Retinal pigment epithelial cell (primary cell): Measurements from ENCODE around the gene TMEM158.
A peak's percentile ranks its signal among the peaks of the same experiment; 100 is the strongest.

Source experiments
- DNase-seq: peaks from one replicate; pipeline ENCODE4 v3.0.0-alpha.2; 2010; ENCODE audit warnings: low read depth
- H3K4me3 ChIP-seq: 2 replicates; pipeline ENCODE4 v1.5.1; 2011; ENCODE audit warnings: mild to moderate bottlenecking, low read length, control low read depth, moderate library complexity
- CTCF ChIP-seq: conservative IDR thresholded peaks from 2 replicates; pipeline ENCODE4 v1.5.1; 2011; ENCODE audit warnings: low read depth, low read length, control low read depth, inconsistent platforms

The TMEM158 gene

GRCh38 chr3:45226206-45226915, at the start of gene TMEM158:
Gene TMEM158, minus strand, starts transcription at chr3:45226287. Its CDS starts 260 bp downstream, at chr3:45226027.
- no peak for TF ChIP-seq CTCF
- DNase-seq, result no peak

GRCh38 chr3:45275006-45275704, 49.1 kb upstream of the TMEM158 start:
- H3K4me3 ChIP-seq, result no peak overlapping the region
- DNase-seq, result no peak
- no peak for TF ChIP-seq CTCF

More at GRCh38 chr3:45226206-45226915, at the start of gene TMEM158:
- H3K4me3 ChIP-seq, result peak within 1 kb of the TSS; percentile 66

- no peak for DNase-seq
- TF ChIP-seq CTCF, result no peak
- H3K4me3 ChIP-seq, result no peak overlapping the region
Measured at GRCh38 chr3:45273681-45274515, 47.8 kb upstream of the TMEM158 start.

GRCh38 chr3:45272828-45273470, 46.9 kb upstream of the TMEM158 start:
- TF ChIP-seq CTCF, result no peak
- no peak for DNase-seq
- H3K4me3 ChIP-seq, result no peak overlapping the region

GRCh38 chr3:45272032-45272810, 46.1 kb upstream of the TMEM158 start:
- no peak overlapping the region for H3K4me3 ChIP-seq
- TF ChIP-seq CTCF, result no peak
- DNase-seq, result no peak

GRCh38 chr3:45269952-45270351, 43.9 kb upstream of the TMEM158 start:
- H3K4me3 ChIP-seq, result no peak overlapping the region
- no peak for TF ChIP-seq CTCF
- DNase-seq, result no peak
